ENCODE data around the gene MTMR6.

GRCh38 chr13:25233861-25234260 lies 53.4 kb downstream of the MTMR6 start:
- TF ChIP-seq CTCF (IDR thresholded peaks at IDR 0.05), result no peak
- TF ChIP-seq POLR2A (IDR thresholded peaks at IDR 0.05), result no peak
